ENCODE results near the gene PDZD2. TPM values are rescaled to one million over a fixed set of nuclear protein-coding genes. Genes with fewer than 3 reads are reported as not detected.

PDZD2 gene
- total RNA-seq, 4 donors from 2014 or later: 34.1 to 91.4 (median 51.0) TPM

DNA sequence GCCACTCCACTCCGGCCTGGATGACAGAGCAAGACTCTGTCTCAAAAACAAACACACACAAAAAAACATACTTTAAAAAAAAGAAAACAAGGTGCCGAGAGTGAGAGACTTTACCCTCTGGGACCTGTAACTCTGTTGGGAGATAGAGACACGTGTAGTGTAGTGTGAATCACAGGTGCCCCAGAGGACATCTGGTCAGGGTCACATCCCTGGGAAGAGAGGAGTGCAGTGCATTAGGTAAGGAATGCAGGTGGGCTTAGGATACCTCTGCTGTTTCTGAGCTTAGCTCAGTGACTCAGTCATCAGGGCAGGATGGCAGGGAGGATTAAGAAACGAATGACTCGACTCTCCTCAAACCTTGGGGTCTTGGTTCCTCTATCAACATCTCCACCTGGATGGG, 360.5 kb downstream of the PDZD2 start:
- TF ChIP-seq, protein P1, sequence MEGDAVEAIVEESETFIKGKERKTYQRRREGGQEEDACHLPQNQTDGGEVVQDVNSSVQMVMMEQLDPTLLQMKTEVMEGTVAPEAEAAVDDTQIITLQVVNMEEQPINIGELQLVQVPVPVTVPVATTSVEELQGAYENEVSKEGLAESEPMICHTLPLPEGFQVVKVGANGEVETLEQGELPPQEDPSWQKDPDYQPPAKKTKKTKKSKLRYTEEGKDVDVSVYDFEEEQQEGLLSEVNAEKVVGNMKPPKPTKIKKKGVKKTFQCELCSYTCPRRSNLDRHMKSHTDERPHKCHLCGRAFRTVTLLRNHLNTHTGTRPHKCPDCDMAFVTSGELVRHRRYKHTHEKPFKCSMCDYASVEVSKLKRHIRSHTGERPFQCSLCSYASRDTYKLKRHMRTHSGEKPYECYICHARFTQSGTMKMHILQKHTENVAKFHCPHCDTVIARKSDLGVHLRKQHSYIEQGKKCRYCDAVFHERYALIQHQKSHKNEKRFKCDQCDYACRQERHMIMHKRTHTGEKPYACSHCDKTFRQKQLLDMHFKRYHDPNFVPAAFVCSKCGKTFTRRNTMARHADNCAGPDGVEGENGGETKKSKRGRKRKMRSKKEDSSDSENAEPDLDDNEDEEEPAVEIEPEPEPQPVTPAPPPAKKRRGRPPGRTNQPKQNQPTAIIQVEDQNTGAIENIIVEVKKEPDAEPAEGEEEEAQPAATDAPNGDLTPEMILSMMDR (IDR thresholded peaks at IDR 0.05; ENCODE audit: low read depth): no peak

DNA sequence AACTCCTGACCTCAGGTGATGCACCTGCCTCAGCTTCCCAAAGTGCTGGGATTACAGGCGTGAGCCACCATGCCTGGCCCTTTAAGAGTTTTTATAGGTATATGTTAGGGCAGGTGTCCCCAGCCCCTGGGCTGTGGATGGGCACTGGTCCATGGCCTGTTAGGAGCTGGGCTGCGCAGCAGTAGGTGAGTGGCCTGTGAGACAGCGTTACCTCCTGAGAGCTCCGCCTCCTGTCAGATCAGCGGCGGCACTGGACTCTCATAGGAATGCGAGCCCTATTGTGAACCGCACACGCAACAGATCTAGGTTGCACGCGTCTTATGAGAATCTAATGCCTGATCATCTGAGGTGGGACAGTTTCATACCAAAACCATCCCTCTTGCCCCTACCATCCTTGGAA, 361.8 kb downstream of the PDZD2 start:
- TF ChIP-seq, protein P1 (IDR thresholded peaks at IDR 0.05; ENCODE audit: low read depth): no peak

DNA sequence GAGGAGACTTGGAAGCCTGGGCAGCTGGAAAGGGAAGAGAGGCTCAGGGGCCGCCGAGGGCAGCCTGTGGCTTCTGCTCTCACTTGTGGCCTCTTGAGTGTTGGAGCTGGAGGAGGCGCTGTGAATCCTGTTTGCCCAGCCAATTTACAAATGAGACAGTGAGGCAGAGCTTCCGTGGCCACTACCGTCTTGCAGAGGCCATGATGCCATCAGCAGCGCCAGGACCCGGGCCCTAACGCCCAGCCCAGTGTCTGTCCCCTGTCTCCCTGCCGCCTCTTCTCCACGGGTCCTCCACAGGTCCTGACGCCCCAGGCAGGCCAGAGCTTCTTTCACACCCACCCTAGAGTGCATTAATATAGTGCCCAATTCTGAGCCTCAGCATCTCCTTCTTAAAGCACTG, 362.4 kb downstream of the PDZD2 start:
- TF ChIP-seq, protein P1 (IDR thresholded peaks at IDR 0.05; ENCODE audit: low read depth): no peak

DNA sequence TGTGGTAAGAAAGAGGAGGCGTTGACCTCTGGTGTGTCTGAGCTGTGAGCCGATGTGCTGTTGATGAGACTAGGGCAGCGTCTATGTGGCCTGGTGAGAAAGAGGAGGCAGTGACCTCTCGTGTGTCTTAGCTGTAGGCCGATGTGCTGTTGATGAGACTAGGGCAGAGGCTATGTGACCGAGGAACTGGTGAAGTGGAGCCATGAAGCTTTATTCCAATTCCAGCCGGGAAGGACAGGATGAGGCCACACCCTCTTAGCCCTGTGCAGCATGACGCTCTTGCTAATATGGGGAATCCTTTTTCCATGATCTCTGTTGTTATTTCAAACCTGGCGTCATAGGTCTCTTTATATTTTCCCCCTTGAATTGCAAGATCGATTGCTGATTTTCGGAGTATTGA, 362.8 kb downstream of the PDZD2 start:
- TF ChIP-seq, protein P1 (IDR thresholded peaks at IDR 0.05; ENCODE audit: low read depth): no peak

DNA sequence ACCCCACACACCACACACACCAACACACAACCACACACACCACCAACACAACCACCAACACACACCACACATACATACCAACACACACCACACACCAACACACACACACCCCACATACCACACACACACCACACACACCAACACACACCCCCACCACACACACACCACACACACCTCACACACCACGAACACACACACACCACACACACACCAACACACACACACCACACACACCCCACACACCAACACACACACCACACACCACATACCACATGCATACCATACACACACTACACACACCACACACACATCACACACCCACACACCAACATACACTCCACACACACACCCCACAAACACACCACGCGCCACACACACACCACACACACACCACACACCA, 363.8 kb downstream of the PDZD2 start:
- TF ChIP-seq, protein P1 (IDR thresholded peaks at IDR 0.05; ENCODE audit: low read depth): no peak

DNA sequence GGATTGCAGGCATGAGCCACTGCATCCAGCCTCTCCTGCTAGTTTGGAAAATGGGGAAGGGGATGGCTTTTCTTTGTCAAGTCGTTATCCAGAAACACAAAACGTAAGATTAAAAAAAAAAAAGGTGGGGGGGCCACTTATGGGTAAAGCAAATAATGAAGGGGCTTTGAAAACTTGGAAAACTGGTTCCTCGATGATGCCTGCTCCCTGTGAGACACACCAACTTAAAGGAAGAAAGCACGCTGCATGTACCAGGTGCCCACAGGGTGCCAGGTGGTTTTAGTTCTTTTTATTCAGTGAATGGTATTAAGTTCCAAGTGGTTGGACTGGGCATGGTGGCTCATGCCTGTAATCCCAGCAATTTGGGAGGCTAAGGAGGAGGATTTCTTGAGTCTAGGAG, 365.1 kb downstream of the PDZD2 start:
- TF ChIP-seq, protein P1 (IDR thresholded peaks at IDR 0.05; ENCODE audit: low read depth): no peak

DNA sequence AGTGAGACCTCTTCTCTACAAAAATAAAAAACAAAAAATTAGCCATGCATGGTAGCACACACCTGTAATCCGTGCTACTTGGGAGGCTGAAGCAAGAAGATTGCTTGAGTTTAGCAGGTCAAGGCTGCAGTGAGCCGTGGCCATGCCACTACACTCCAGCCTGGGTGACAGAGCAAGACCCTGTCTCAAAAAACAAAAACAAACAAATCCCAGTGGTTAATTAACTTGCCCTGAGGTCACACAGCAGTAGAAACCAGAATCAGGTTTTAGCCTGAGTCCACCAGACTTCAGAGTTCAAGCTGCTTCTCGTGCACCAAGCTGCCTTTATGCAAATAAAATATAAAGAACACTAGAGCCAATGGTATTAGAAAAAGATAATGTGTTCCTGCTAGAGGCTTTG, 365.5 kb downstream of the PDZD2 start:
- TF ChIP-seq, protein P1 (IDR thresholded peaks at IDR 0.05; ENCODE audit: low read depth): no peak

Measured in subcutaneous adipose tissue (tissue), 4 donors.